HEK293 (cell line): Measurements from ENCODE around the gene OMA1.
A peak's percentile ranks its signal among the peaks of the same experiment; 100 is the strongest.

ENCODE experiments used
- CTCF ChIA-PET: fragments of 350-600 bp; formaldehyde crosslinking; extraction: SDS; loops from one replicate; lab custom pipeline; 2021; ENCODE audit warnings: antibody characterized with exemption; lab: Yijun Ruan, JAX
- POLR2A ChIA-PET: fragments of 300-600 bp; formaldehyde crosslinking; extraction: SDS; loops from one replicate; lab custom pipeline; 2020; ENCODE audit warnings: antibody characterized with exemption, inconsistent platforms; lab: Yijun Ruan, JAX
- H3K27ac ChIP-seq: fragments of 200-500 bp; sonication (Bioruptor generic); 2 replicates; pipeline ENCODE4 v1.5.1; 2014; ENCODE audit warnings: low read depth, low read length, control low read depth, inconsistent platforms; ENCODE audit errors: extremely low read depth
- H3K36me3 ChIP-seq, 2 experiments: fragments of 200-500 bp in 1 of 2; sonication (Bioruptor generic) in 1 of 2; 1 replicate in 1 of 2; 2 replicates in 1 of 2; pipeline ENCODE4 v1.5.1; 2014 to 2017; ENCODE audit warnings: inconsistent platforms in 2 of 2, low read length in 2 of 2; ENCODE audit not compliant: control insufficient read depth in 2 of 2, insufficient read depth in 1 of 2
- H3K4me1 ChIP-seq: fragments of 200-500 bp; sonication (Bioruptor generic); 2 replicates; pipeline ENCODE4 v1.5.1; 2014; ENCODE audit warnings: mild to moderate bottlenecking, low read length, inconsistent platforms; ENCODE audit not compliant: control insufficient read depth, insufficient read depth
- H3K4me3 ChIP-seq: 2 replicates; pipeline ENCODE4 v1.5.1; 2011; ENCODE audit warnings: low read depth, mild to moderate bottlenecking, control low read depth, low read length, moderate library complexity
- H3K9me3 ChIP-seq: fragments of 200-500 bp; sonication (Bioruptor generic); 2 replicates; pipeline ENCODE4 v1.5.1; 2014; ENCODE audit warnings: low read depth, low read length, inconsistent platforms; ENCODE audit not compliant: control insufficient read depth, insufficient read depth
- EGR2 ChIP-seq: fragments of 450-650 bp; formaldehyde crosslinking; IDR thresholded peaks from 2 replicates; pipeline ENCODE4 v1.5.1; 2016; ENCODE audit warnings: low read depth, missing biosample characterization, missing genetic modification characterization
- HOXD13 ChIP-seq: sonication (generic); formaldehyde crosslinking; IDR thresholded peaks from 2 replicates; pipeline ENCODE4 v1.8.0; 2022; ENCODE audit warnings: missing genetic modification reagents, borderline replicate concordance
- KLF9 ChIP-seq: fragments of 450-650 bp; formaldehyde crosslinking; IDR thresholded peaks from 2 replicates; pipeline ENCODE4 v1.5.1; 2016; ENCODE audit warnings: missing biosample characterization, missing genetic modification characterization, low read depth
- TRIM28 ChIP-seq: IDR thresholded peaks from 2 replicates; pipeline ENCODE4 v1.6.1; 2011; ENCODE audit warnings: low read length, control low read depth, borderline replicate concordance
- YY2 ChIP-seq: fragments of 450-650 bp; formaldehyde crosslinking; IDR thresholded peaks from 2 replicates; pipeline ENCODE4 v1.5.1; 2016; ENCODE audit warnings: missing biosample characterization, missing genetic modification characterization
- ZBTB1 ChIP-seq: fragments of 450-650 bp; formaldehyde crosslinking; IDR thresholded peaks from 2 replicates; pipeline ENCODE4 v1.5.1; 2016; ENCODE audit warnings: missing biosample characterization, missing genetic modification characterization
- ZFP3 ChIP-seq: fragments of 450-650 bp; formaldehyde crosslinking; IDR thresholded peaks from 2 replicates; pipeline ENCODE4 v1.5.1; 2016; ENCODE audit warnings: low read depth, missing biosample characterization, missing genetic modification characterization
- ZNF10 ChIP-seq: fragments of 450-650 bp; formaldehyde crosslinking; IDR thresholded peaks from 2 replicates; pipeline ENCODE4 v1.5.1; 2017; ENCODE audit warnings: missing biosample characterization, missing genetic modification characterization
- ZNF214 ChIP-seq: fragments of 450-650 bp; formaldehyde crosslinking; IDR thresholded peaks from 2 replicates; pipeline ENCODE4 v1.5.1; 2017; ENCODE audit warnings: missing biosample characterization, mild to moderate bottlenecking, missing genetic modification characterization, borderline replicate concordance
- ZNF23 ChIP-seq: fragments of 450-650 bp; formaldehyde crosslinking; IDR thresholded peaks from 2 replicates; pipeline ENCODE4 v1.5.1; 2016; ENCODE audit warnings: missing biosample characterization, missing genetic modification characterization, borderline replicate concordance
- ZNF24 ChIP-seq: fragments of 450-650 bp; formaldehyde crosslinking; IDR thresholded peaks from 2 replicates; pipeline ENCODE4 v1.5.1; 2016; ENCODE audit warnings: missing biosample characterization, missing genetic modification characterization
- ZNF426 ChIP-seq: fragments of 450-650 bp; formaldehyde crosslinking; IDR thresholded peaks from 2 replicates; pipeline ENCODE4 v1.5.1; 2017; ENCODE audit warnings: missing biosample characterization, missing genetic modification characterization, mild to moderate bottlenecking, inconsistent platforms, moderate library complexity
- ZNF510 ChIP-seq: fragments of 450-650 bp; formaldehyde crosslinking; IDR thresholded peaks from 2 replicates; pipeline ENCODE4 v1.5.1; 2018; ENCODE audit warnings: mild to moderate bottlenecking, missing genetic modification characterization, missing biosample characterization; ENCODE audit not compliant: insufficient replicate concordance
- ZNF521 ChIP-seq: fragments of 450-650 bp; formaldehyde crosslinking; IDR thresholded peaks from 2 replicates; pipeline ENCODE4 v1.5.1; 2017; ENCODE audit warnings: missing biosample characterization, mild to moderate bottlenecking, missing genetic modification characterization
- ZNF629 ChIP-seq: fragments of 450-650 bp; formaldehyde crosslinking; IDR thresholded peaks from 2 replicates; pipeline ENCODE4 v1.5.1; 2017; ENCODE audit warnings: missing biosample characterization, missing genetic modification characterization
- ZNF670 ChIP-seq: fragments of 450-650 bp; formaldehyde crosslinking; IDR thresholded peaks from 2 replicates; pipeline ENCODE4 v1.5.1; 2016; ENCODE audit warnings: missing biosample characterization, missing genetic modification characterization, low read depth
- ZNF707 ChIP-seq: fragments of 450-650 bp; formaldehyde crosslinking; IDR thresholded peaks from 2 replicates; pipeline ENCODE4 v1.5.1; 2016; ENCODE audit warnings: missing biosample characterization, missing genetic modification characterization
- ZNF837 ChIP-seq: fragments of 450-650 bp; formaldehyde crosslinking; IDR thresholded peaks from 2 replicates; pipeline ENCODE4 v1.5.1; 2016; ENCODE audit warnings: missing biosample characterization, missing genetic modification characterization
- TF ChIP-seq, protein P1 (sequence below): fragments of 450-650 bp; formaldehyde crosslinking; IDR thresholded peaks from 2 replicates; pipeline ENCODE4 v1.5.1; 2016; ENCODE audit warnings: missing biosample characterization, missing genetic modification characterization
- TF ChIP-seq, protein P2 (sequence below): fragments of 450-650 bp; formaldehyde crosslinking; IDR thresholded peaks from 2 replicates; pipeline ENCODE4 v1.5.1; 2016; ENCODE audit warnings: missing biosample characterization, missing genetic modification characterization
- TF ChIP-seq, protein P3 (sequence below): fragments of 450-650 bp; formaldehyde crosslinking; IDR thresholded peaks from 2 replicates; pipeline ENCODE4 v1.5.1; 2016; ENCODE audit warnings: missing biosample characterization, missing genetic modification characterization

The OMA1 gene

DNA sequence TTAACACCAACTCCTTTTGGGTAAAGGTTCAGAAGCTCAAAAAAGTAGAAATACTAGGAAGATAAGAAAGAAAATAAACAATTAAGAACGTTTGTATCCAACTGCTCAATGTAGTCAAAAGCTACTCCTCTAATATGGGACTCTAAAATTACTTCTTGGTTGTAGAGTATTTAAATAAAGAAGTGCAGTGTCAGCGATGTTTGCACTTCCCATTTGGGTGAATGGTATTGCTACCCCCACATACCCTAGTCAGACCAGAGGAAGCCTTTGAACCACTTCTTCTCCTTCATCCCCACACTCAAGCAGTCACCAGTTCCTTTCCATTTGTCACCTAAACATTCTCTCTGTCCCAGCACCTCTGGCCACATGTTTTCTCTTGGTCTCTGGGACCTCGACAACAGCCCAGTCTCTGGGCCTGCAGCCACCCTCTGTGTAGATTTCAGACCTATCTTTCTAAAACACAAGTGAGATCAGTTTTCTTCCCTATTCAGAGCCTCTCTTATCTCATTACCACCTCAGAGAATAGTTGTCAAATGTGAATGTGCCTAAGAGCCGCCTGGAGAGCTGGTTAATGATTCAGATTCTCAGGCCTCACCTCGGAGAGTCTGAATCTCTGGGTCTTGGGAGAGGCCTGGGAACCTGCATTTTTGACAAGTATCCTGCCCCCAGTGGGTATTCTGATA is 109.8 kb downstream of the OMA1 start:
- no peak overlapping the region for H3K27ac ChIP-seq
- no peak for TF ChIP-seq YY2
- TF ChIP-seq, all 188 proteins: peak for 0
- no peak overlapping the region for H3K4me3 ChIP-seq
- H3K4me1 ChIP-seq, result no peaks in the 10 kb centered on the region
- H3K9me3 ChIP-seq, result no peaks in the 10 kb centered on the region
- no peaks in the 10 kb centered on the region for H3K36me3 ChIP-seq
- CTCF ChIA-PET, result interaction anchor here (0.7 to 0.9 kb wide), 2 partner anchors 194 to 311 kb away, joined by 3 read pairs; no protein-coding TSS in a partner anchor
- POLR2A ChIA-PET, result no interaction called here

DNA sequence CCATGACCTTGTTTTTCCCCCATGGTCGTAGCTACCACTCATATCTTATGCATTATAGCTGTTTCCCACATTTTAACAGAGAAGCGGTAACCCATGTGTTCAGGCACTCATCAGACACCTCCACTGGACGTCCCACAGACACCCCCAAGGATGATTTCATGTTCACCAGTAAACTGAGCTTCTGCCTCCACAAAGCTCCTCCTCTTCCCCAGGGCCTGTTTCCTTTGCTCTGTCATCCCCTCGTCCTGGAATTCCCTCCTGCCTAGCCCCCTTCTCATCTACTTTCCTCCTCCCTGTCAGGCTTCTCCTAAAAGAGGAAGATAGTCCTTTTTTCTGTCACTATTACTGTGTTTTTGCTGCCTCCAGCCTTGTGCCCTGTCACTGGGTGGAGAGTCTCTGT is 111.2 kb downstream of the OMA1 start:
- H3K9me3 ChIP-seq, result no peaks in the 10 kb centered on the region
- H3K4me3 ChIP-seq, result no peak overlapping the region
- no peaks in the 10 kb centered on the region for H3K36me3 ChIP-seq
- CTCF ChIA-PET, result no interaction called here
- H3K27ac ChIP-seq, result no peak overlapping the region
- POLR2A ChIA-PET, result no interaction called here
- TF ChIP-seq EGR2 (tag by site-specific recombination) (peak; percentile 42; the same call in 1 of the 2 replicates), ZNF707 (tag by site-specific recombination) (no peak)
- H3K4me1 ChIP-seq, result no peaks in the 10 kb centered on the region

DNA sequence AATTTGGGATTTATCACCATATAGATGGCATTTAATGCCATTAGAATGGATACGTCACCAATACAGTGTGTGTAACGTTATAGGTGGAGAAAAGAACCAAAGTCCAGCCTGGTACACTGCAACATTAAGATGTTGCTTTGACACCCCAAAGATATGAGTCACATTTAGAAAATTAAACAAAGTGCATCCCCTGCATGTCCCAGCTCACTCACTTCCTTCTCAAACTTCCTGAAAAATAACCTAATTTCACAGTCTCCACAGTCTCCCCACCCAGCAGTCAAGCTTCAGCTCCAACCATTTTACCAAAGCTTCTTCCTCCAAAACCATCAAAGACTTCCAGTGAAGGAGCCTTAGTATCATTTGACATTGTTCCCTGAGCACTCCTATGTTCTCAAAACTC is 111.9 kb downstream of the OMA1 start:
- ChIA-PET POLR2A (interaction anchor here (0.7 kb wide), 1 partner anchor 13 kb away, joined by 5 read pairs; no protein-coding TSS in a partner anchor), CTCF (interaction anchor here (0.7 kb wide), 1 partner anchor 43 kb away, joined by 3 read pairs; no protein-coding TSS in a partner anchor)
- Histone ChIP-seq H3K36me3 (no peaks in the 10 kb centered on the region), H3K27ac (no peak overlapping the region), H3K4me1 (no peaks in the 10 kb centered on the region), H3K9me3 (no peaks in the 10 kb centered on the region), H3K4me3 (no peak overlapping the region)
- TF ChIP-seq, protein P1, sequence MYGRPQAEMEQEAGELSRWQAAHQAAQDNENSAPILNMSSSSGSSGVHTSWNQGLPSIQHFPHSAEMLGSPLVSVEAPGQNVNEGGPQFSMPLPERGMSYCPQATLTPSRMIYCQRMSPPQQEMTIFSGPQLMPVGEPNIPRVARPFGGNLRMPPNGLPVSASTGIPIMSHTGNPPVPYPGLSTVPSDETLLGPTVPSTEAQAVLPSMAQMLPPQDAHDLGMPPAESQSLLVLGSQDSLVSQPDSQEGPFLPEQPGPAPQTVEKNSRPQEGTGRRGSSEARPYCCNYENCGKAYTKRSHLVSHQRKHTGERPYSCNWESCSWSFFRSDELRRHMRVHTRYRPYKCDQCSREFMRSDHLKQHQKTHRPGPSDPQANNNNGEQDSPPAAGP (tag by site-specific recombination), result no peak
- TF ChIP-seq, protein P2, sequence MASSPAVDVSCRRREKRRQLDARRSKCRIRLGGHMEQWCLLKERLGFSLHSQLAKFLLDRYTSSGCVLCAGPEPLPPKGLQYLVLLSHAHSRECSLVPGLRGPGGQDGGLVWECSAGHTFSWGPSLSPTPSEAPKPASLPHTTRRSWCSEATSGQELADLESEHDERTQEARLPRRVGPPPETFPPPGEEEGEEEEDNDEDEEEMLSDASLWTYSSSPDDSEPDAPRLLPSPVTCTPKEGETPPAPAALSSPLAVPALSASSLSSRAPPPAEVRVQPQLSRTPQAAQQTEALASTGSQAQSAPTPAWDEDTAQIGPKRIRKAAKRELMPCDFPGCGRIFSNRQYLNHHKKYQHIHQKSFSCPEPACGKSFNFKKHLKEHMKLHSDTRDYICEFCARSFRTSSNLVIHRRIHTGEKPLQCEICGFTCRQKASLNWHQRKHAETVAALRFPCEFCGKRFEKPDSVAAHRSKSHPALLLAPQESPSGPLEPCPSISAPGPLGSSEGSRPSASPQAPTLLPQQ (tag by site-specific recombination), result no peak
- TF ChIP-seq ZFP3 (tag by site-specific recombination) (no peak), HOXD13 (CRISPR knock-in tag) (no peak), ZNF629 (tag by site-specific recombination) (no peak), TRIM28 (no peak), KLF9 (tag by site-specific recombination) (no peak), ZNF521 (no peak), ZBTB1 (tag by site-specific recombination) (no peak), ZNF837 (tag by site-specific recombination) (no peak), ZNF670 (tag by site-specific recombination) (no peak), ZNF214 (tag by site-specific recombination) (no peak), ZNF23 (tag by site-specific recombination) (no peak), ZNF24 (tag by site-specific recombination) (no peak), ZNF10 (tag by site-specific recombination) (no peak), ZNF426 (tag by site-specific recombination) (no peak), ZNF510 (tag by site-specific recombination) (no peak)
- TF ChIP-seq, protein P3, sequence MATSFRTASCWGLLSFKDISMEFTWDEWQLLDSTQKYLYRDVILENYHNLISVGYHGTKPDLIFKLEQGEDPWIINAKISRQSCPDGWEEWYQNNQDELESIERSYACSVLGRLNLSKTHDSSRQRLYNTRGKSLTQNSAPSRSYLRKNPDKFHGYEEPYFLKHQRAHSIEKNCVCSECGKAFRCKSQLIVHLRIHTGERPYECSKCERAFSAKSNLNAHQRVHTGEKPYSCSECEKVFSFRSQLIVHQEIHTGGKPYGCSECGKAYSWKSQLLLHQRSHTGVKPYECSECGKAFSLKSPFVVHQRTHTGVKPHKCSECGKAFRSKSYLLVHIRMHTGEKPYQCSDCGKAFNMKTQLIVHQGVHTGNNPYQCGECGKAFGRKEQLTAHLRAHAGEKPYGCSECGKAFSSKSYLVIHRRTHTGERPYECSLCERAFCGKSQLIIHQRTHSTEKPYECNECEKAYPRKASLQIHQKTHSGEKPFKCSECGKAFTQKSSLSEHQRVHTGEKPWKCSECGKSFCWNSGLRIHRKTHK, result no peak
